ENCODE measurements around the gene SNX21.

- TF ChIP-seq POLR2A (IDR thresholded peaks at IDR 0.05; ENCODE audit: borderline replicate concordance, extremely low read depth, insufficient read depth, insufficient read length) (no peak), RAD21 (IDR thresholded peaks at IDR 0.05; ENCODE audit: low read depth) (no peak), TCF7L2 (IDR thresholded peaks at IDR 0.05; ENCODE audit: borderline replicate concordance, extremely low read depth, insufficient read depth, insufficient read length) (no peak), SP1 (IDR thresholded peaks at IDR 0.05; ENCODE audit: low read depth) (no peak), YY1 (IDR thresholded peaks at IDR 0.05; ENCODE audit: extremely low read depth, insufficient replicate concordance, low read depth, low read length) (no peak), CTCF (IDR thresholded peaks at IDR 0.05 in 2 of 3, conservative IDR thresholded peaks at IDR 0.05 in 1 of 3; ENCODE audit: borderline replicate concordance in 1 of 3, insufficient read depth in 1 of 3, low read depth in 2 of 3, low read length in 2 of 3) (no peak), JUND (IDR thresholded peaks at IDR 0.05) (no peak), ZNF274 (IDR thresholded peaks at IDR 0.05; ENCODE audit: low read depth, low read length) (no peak), POLR2AphosphoS5 (IDR thresholded peaks at IDR 0.05; ENCODE audit: low read depth, low read length) (no peak), EZH2 (IDR thresholded peaks at IDR 0.05) (no peak), MAX (IDR thresholded peaks at IDR 0.05) (no peak)
These were observed 53.2 kb downstream of the SNX21 start for GRCh38 chr20:45886590-45887345.
